PC-9 (cell line): ENCODE data around the gene MALRD1. TPM values are rescaled to one million over a fixed set of nuclear protein-coding genes. Genes with fewer than 3 reads are reported as not detected.

ENCODE experiments used
- BruUV-seq: library from RNA; stranded (reverse); fragments of 400-500 nt; replicated peaks from 2 replicates; lab custom pipeline; 2021; lab: Mats Ljungman, UMichigan
- CTCF ChIA-PET: fragments of 300-600 bp; sonication (Branson Sonifier 250); formaldehyde crosslinking; loops from one replicate; lab custom pipeline; 2022; ENCODE audit warnings: antibody characterized with exemption; lab: Charles Lee
- POLR2A ChIA-PET: fragments of 300-600 bp; sonication (Branson Sonifier 250); formaldehyde crosslinking; loops from one replicate; lab custom pipeline; 2022; ENCODE audit warnings: antibody characterized with exemption; ENCODE audit not compliant: unreplicated experiment; lab: Charles Lee
- DNase-seq, 2 experiments: peaks; one replicate each; pipeline versions ENCODE4 v3.0.0 to v3.0.0-alpha.2; 2015 to 2022; ENCODE audit warnings: mixed read lengths in 1 of 2
- H2AFZ ChIP-seq: fragments of 200-600 bp; sonication (generic); 2 replicates; pipeline ENCODE4 v1.8.1; 2017; ENCODE audit warnings: antibody characterized with exemption
- H3F3A ChIP-seq: fragments of 200-600 bp; sonication (generic); 2 replicates; pipeline ENCODE4 v1.8.1; 2017; ENCODE audit warnings: antibody characterized with exemption, mild to moderate bottlenecking, low read depth; ENCODE audit not compliant: insufficient read depth
- H3K27ac ChIP-seq: fragments of 200-600 bp; sonication (generic); 2 replicates; pipeline ENCODE4 v1.6.1; 2016; ENCODE audit warnings: mixed run types
- H3K27me3 ChIP-seq: fragments of 200-600 bp; sonication (generic); 2 replicates; pipeline ENCODE4 v1.6.1; 2016; ENCODE audit warnings: low read depth, mixed run types; ENCODE audit not compliant: insufficient read depth
- H3K36me3 ChIP-seq: fragments of 200-600 bp; sonication (generic); 2 replicates; pipeline ENCODE4 v1.6.1; 2016; ENCODE audit warnings: low read depth, mixed run types
- H3K4me1 ChIP-seq: fragments of 200-600 bp; sonication (generic); replicated peaks from 2 replicates; pipeline ENCODE4 v1.6.1; 2016; ENCODE audit warnings: mixed run types; ENCODE audit not compliant: insufficient read depth
- H3K4me2 ChIP-seq: fragments of 200-600 bp; sonication (generic); 2 replicates; pipeline ENCODE4 v1.6.1; 2017; ENCODE audit warnings: mixed run types
- H3K4me3 ChIP-seq: fragments of 200-600 bp; sonication (generic); 2 replicates; pipeline ENCODE4 v1.6.1; 2016; ENCODE audit warnings: mixed run types
- H3K79me2 ChIP-seq: fragments of 200-600 bp; sonication (generic); 2 replicates; pipeline ENCODE4 v1.6.1; 2017; ENCODE audit warnings: low read depth, mixed run types
- H3K9me2 ChIP-seq: fragments of 200-600 bp; sonication (generic); 2 replicates; pipeline ENCODE4 v1.8.1; 2017; ENCODE audit warnings: mild to moderate bottlenecking; ENCODE audit not compliant: insufficient read depth
- H3K9me3 ChIP-seq: fragments of 200-600 bp; sonication (generic); 2 replicates; pipeline ENCODE4 v1.8.1; 2016; ENCODE audit warnings: low read depth; ENCODE audit not compliant: insufficient read depth
- H4K20me1 ChIP-seq: fragments of 200-600 bp; sonication (generic); 2 replicates; pipeline ENCODE4 v1.8.1; 2017; ENCODE audit not compliant: insufficient read depth
- EZH2 ChIP-seq: fragments of 200-600 bp; sonication (generic); IDR thresholded peaks from 2 replicates; pipeline ENCODE4 v1.8.0; 2017; ENCODE audit warnings: antibody characterized with exemption, low read depth
- intact Hi-C: fragments of 100-400 bp; cut with micrococcal nuclease; formaldehyde crosslinking; loops from one replicate; pipeline ENCODE4 v1.10.0; 2022; ENCODE audit not compliant: unreplicated experiment
- total RNA-seq: library from RNA; stranded (reverse); gene quantifications from 2 replicates; pipeline ENCODE4 v1.2.3, GENCODE V29; 2021
- TF ChIP-seq, protein P1 (sequence below): fragments of 200-600 bp; sonication (generic); conservative IDR thresholded peaks from 2 replicates; pipeline ENCODE4 v1.6.1; 2017; ENCODE audit warnings: mixed run types, antibody characterized with exemption, mild to moderate bottlenecking, moderate library complexity

The MALRD1 gene
- total RNA-seq, 1 experiment from 2014 or later: not detected

DNA sequence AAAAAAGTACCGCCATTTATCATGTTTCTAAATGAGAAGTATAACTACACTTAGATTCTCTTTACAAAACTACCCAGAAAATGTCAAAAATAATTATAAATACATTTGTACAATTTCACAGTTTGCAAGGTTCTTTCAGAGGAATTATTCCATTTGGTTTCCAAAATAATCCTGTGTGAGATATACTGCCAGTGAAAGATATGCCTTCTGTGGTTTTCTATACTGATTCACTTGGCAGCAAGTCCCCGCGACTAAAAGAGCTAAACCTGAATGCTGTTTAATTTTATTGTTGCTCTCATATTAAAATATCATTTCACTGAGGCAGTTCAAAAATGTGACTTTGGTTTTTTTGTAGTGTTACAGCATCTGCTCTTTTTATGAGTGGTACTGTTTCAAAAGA lies 402.8 kb downstream of the MALRD1 start:
- Histone ChIP-seq H3K27me3 (no peaks in the 10 kb centered on the region), H3K4me3 (no peak overlapping the region), H3K9me2 (no peaks in the 10 kb centered on the region), H4K20me1 (no peaks in the 10 kb centered on the region), H2AFZ (no peak overlapping the region), H3K4me2 (no peak overlapping the region), H3K27ac (no peak overlapping the region), H3K4me1 (no peaks in the 10 kb centered on the region), H3F3A (no peaks in the 10 kb centered on the region), H3K9me3 (no peaks in the 10 kb centered on the region), H3K79me2 (no peaks in the 10 kb centered on the region), H3K36me3 (no peaks in the 10 kb centered on the region)
- ChIA-PET CTCF (no interaction called here), POLR2A (no interaction called here)
- intact Hi-C loops: no loop called here
- no peak for DNase-seq
- no TSS peak for BruUV-seq
- TF ChIP-seq EZH2: no peak
- TF ChIP-seq, protein P1, sequence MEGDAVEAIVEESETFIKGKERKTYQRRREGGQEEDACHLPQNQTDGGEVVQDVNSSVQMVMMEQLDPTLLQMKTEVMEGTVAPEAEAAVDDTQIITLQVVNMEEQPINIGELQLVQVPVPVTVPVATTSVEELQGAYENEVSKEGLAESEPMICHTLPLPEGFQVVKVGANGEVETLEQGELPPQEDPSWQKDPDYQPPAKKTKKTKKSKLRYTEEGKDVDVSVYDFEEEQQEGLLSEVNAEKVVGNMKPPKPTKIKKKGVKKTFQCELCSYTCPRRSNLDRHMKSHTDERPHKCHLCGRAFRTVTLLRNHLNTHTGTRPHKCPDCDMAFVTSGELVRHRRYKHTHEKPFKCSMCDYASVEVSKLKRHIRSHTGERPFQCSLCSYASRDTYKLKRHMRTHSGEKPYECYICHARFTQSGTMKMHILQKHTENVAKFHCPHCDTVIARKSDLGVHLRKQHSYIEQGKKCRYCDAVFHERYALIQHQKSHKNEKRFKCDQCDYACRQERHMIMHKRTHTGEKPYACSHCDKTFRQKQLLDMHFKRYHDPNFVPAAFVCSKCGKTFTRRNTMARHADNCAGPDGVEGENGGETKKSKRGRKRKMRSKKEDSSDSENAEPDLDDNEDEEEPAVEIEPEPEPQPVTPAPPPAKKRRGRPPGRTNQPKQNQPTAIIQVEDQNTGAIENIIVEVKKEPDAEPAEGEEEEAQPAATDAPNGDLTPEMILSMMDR: no peak

- CTCF ChIA-PET: no interaction called here
- no peak for DNase-seq
Measured at GRCh38 chr10:19451937-19452336, 403.3 kb downstream of the MALRD1 start.

DNA sequence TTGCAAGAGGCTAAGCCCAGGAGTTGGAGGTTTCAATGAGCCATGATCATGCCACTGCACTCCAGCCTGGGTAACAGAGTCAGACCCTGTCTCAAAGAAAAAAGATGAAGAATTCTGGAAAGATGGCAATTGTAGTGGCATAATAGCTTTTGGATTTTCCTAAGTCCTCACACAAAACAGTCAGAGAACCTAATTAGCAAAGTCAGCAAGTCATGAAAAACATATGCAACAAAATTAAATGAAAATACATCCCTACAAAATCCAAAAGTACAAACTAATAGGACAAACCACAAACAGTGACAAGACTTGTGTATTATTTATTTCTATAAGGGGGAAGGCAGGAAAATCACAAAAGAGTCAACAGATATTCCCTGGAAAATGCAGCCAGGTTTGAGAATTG lies 405.4 kb downstream of the MALRD1 start:
- Histone ChIP-seq H3K9me3 (no peaks in the 10 kb centered on the region), H3K27ac (no peak overlapping the region), H3K4me2 (no peak overlapping the region), H3F3A (no peaks in the 10 kb centered on the region), H3K79me2 (no peaks in the 10 kb centered on the region), H3K4me1 (no peaks in the 10 kb centered on the region), H3K4me3 (no peak overlapping the region), H3K36me3 (no peaks in the 10 kb centered on the region), H3K9me2 (no peaks in the 10 kb centered on the region), H3K27me3 (no peaks in the 10 kb centered on the region), H2AFZ (no peak overlapping the region), H4K20me1 (no peaks in the 10 kb centered on the region)
- intact Hi-C loops: no loop called here
- ChIA-PET CTCF (no interaction called here), POLR2A (no interaction called here)
- no peak for DNase-seq
- no peak for TF ChIP-seq EZH2
- TF ChIP-seq, protein P1: no peak
- no TSS peak for BruUV-seq

More at GRCh38 chr10:19451937-19452336, 403.3 kb downstream of the MALRD1 start:
- no peaks in the 10 kb centered on the region for H3K9me3 ChIP-seq
- no peaks in the 10 kb centered on the region for H3K27me3 ChIP-seq
- H3K4me2 ChIP-seq: no peak overlapping the region
- H3K36me3 ChIP-seq: no peaks in the 10 kb centered on the region
- no TSS peak for BruUV-seq
- POLR2A ChIA-PET: no interaction called here
- no peak overlapping the region for H3K27ac ChIP-seq
- no peaks in the 10 kb centered on the region for H3K4me1 ChIP-seq
- no peak overlapping the region for H2AFZ ChIP-seq
- intact Hi-C loops: no loop called here
- no peaks in the 10 kb centered on the region for H3K79me2 ChIP-seq
- no peaks in the 10 kb centered on the region for H3K9me2 ChIP-seq
- H4K20me1 ChIP-seq: no peaks in the 10 kb centered on the region
- H3F3A ChIP-seq: no peaks in the 10 kb centered on the region
- H3K4me3 ChIP-seq: no peak overlapping the region
- TF ChIP-seq, protein P1: no peak
- TF ChIP-seq EZH2: no peak
